MCF 10A (cell line): ENCODE results near the gene ANKRD34A. TPM values are rescaled to one million over a fixed set of nuclear protein-coding genes. Genes with fewer than 3 reads are reported as not detected.

Experiments used
- BruUV-seq: library from RNA; stranded (reverse); fragments of 400-500 nt; replicated peaks from 2 replicates; lab custom pipeline; 2021; lab: Mats Ljungman, UMichigan
- CTCF ChIA-PET: fragments of 300-600 bp; sonication (Branson Sonifier 250); formaldehyde crosslinking; extraction: SDS; loops from one replicate; lab custom pipeline; 2021; ENCODE audit warnings: antibody characterized with exemption, inconsistent platforms; lab: Yijun Ruan, JAX
- POLR2A ChIA-PET: fragments of 300-600, 350-650 bp; sonication (Branson Sonifier 250); formaldehyde crosslinking; extraction: SDS; loops from one replicate; lab custom pipeline; 2020; ENCODE audit warnings: antibody characterized with exemption, inconsistent platforms; lab: Yijun Ruan, JAX
- DNase-seq: peaks from one replicate; pipeline ENCODE4 v3.0.0-alpha.2; 2018; ENCODE audit not compliant: unreplicated experiment
- H3K27ac Mint-ChIP-seq: one replicate; pipeline ENCODE4 v1.8.0; 2022; ENCODE audit warnings: mild to moderate bottlenecking, low read depth, mixed read lengths; ENCODE audit not compliant: unreplicated experiment
- H3K27me3 Mint-ChIP-seq: one replicate; pipeline ENCODE4 v1.8.0; 2022; ENCODE audit warnings: mixed read lengths; ENCODE audit not compliant: insufficient read depth, unreplicated experiment
- H3K36me3 Mint-ChIP-seq: one replicate; pipeline ENCODE4 v1.8.0; 2022; ENCODE audit warnings: mild to moderate bottlenecking, moderate library complexity, mixed read lengths; ENCODE audit not compliant: insufficient read depth, unreplicated experiment
- H3K4me1 Mint-ChIP-seq: one replicate; pipeline ENCODE4 v1.8.0; 2022; ENCODE audit warnings: mixed read lengths; ENCODE audit not compliant: insufficient read depth, unreplicated experiment
- H3K4me3 Mint-ChIP-seq: one replicate; pipeline ENCODE4 v1.8.0; 2022; ENCODE audit warnings: mild to moderate bottlenecking, moderate library complexity, mixed read lengths; ENCODE audit not compliant: unreplicated experiment
- H3K9me3 Mint-ChIP-seq: one replicate; pipeline ENCODE4 v1.8.0; 2022; ENCODE audit warnings: mixed read lengths; ENCODE audit not compliant: unreplicated experiment
- CTCF ChIP-seq: fragments of 200-600 bp; IDR thresholded peaks from one replicate; pipeline ENCODE4 v1.8.0; 2022; ENCODE audit warnings: antibody characterized with exemption, mild to moderate bottlenecking; ENCODE audit not compliant: unreplicated experiment
- intact Hi-C: fragments of 100-400 bp; cut with micrococcal nuclease; formaldehyde crosslinking; loops from 2 replicates; pipeline ENCODE4 v1.14.1; 2022
- total RNA-seq: library from RNA; stranded (reverse); gene quantifications from 2 replicates; pipeline ENCODE4 v1.2.3, GENCODE V29; 2022

The ANKRD34A gene
- total RNA-seq, 1 experiment from 2014 or later, result 2.6 TPM

DNA sequence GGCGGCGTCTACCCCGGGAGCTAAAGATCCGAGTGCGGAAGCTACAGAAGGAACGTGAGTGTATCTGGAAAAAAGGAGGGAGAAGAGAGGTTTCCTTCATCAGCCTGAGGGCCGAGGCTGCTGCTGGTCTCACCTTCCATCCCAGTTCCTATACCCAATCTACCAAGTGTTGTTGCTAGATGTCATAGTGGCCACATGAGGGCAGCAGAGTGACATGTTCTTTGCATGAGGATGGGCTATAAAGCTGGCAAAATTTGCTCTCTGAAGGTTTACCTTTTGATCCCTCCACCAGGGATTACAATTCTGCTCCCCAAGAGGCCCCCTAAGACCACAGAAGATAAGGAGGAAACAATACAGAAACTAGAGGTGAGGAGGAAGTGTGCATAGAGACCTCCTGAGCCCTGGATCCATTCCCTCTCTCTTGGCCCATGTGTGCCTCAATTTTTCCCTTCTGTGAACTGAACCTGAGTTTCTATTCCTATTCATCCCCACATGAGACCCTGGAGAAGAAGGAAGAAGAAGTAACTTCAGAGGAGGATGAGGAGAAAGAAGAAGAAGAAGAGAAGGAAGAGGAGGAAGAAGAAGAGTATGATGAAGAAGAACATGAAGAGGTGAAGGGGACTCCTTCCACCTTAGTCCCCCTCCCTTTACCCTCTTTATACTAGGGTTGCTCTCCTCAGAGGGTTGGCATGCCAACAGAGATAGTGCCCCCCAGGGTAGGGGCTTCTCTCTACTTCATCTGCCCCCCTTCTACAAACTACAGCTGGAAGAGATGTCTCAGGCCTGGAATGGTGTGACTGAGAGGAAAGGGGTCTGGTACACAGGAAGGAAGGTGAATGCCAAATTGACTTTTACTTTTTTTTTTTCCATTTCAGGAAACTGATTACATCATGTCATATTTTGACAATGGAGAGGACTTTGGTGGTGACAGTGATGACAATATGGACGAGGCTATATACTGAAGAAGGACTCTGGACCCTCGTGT is 13.4 kb upstream of the ANKRD34A start:
- DNase-seq, result peak; percentile 93
- intact Hi-C loops, result loop anchor here (1.0 to 10.0 kb wide), 5 partner anchors 30 to 123 kb away; partner anchors contain the start of genes PIAS3 and RBM8A
- TF ChIP-seq CTCF, result peak; percentile 95
- H3K27ac Mint-ChIP-seq, result no peak overlapping the region
- CTCF ChIA-PET, result interaction anchor here (0.5 to 24.2 kb wide), 38 partner anchors 12 to 1852 kb away, joined by 3 to 773 read pairs (median 4); partner anchors contain the start of genes ANKRD34A, HJV, ITGA10 and LIX1L
- H3K9me3 Mint-ChIP-seq, result no peaks in the 10 kb centered on the region
- no peaks in the 10 kb centered on the region for H3K4me1 Mint-ChIP-seq
- no TSS peak for BruUV-seq
- H3K4me3 Mint-ChIP-seq, result peak overlapping the region; percentile 62
- H3K36me3 Mint-ChIP-seq, result peaks cover 6% of the 10 kb centered on the region
- POLR2A ChIA-PET, result interaction anchor here (0.7 to 24.2 kb wide), 13 partner anchors 12 to 118 kb away, joined by 3 to 1309 read pairs (median 16); partner anchors contain the start of genes ANKRD34A, LIX1L, PEX11B and PIAS3
- H3K27me3 Mint-ChIP-seq, result no peaks in the 10 kb centered on the region

DNA sequence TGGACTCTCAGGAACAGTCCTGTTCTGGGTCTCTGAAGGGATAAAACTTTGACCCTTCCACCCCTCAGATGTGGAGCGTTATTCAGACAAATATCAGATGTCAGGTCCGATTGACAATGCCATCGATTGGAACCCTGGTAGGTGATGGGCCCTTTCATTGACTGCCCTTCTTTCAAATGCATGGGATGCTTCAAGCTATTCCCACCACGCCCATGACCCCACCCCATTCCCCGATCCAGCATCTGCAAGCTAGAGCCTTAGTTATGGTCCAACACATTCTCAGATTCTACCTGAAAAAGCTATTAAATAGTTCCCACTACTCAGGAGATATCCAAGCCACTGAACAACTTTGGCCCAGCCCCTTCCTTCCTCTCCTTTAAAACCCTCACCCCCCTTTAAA is 12.6 kb upstream of the ANKRD34A start:
- H3K36me3 Mint-ChIP-seq, result peaks cover 6% of the 10 kb centered on the region
- H3K27ac Mint-ChIP-seq, result no peak overlapping the region
- intact Hi-C loops, result loop anchor here (1.0 to 10.0 kb wide), 4 partner anchors 30 to 122 kb away; partner anchors contain the start of gene PIAS3
- no peak for DNase-seq
- no peaks in the 10 kb centered on the region for H3K9me3 Mint-ChIP-seq
- no TSS peak for BruUV-seq
- CTCF ChIA-PET, result interaction anchor here (0.5 to 24.2 kb wide), 33 partner anchors 11 to 1853 kb away, joined by 3 to 773 read pairs (median 4); partner anchors contain the start of genes ANKRD34A, HJV, LIX1L and NUDT17
- POLR2A ChIA-PET, result interaction anchor here (0.5 to 24.2 kb wide), 10 partner anchors 12 to 143 kb away, joined by 3 to 1309 read pairs (median 18); partner anchors contain the start of genes ANKRD34A, LIX1L, PIAS3 and POLR3GL
- H3K4me1 Mint-ChIP-seq, result no peaks in the 10 kb centered on the region
- H3K4me3 Mint-ChIP-seq, result no peak overlapping the region
- no peaks in the 10 kb centered on the region for H3K27me3 Mint-ChIP-seq
- TF ChIP-seq CTCF, result no peak

- Mint-ChIP-seq H3K36me3 (peaks cover 6% of the 10 kb centered on the region), H3K4me1 (no peaks in the 10 kb centered on the region), H3K9me3 (no peaks in the 10 kb centered on the region), H3K4me3 (no peak overlapping the region), H3K27me3 (no peaks in the 10 kb centered on the region), H3K27ac (no peak overlapping the region)
- intact Hi-C loops, result loop anchor here (10.0 kb wide), 1 partner anchor 120 kb away; the partner anchor contains the start of gene PIAS3
- TF ChIP-seq CTCF, result no peak
- no TSS peak for BruUV-seq
- no peak for DNase-seq
- ChIA-PET CTCF (interaction anchor here (3.0 to 24.2 kb wide), 2 partner anchors 37 to 57 kb away, joined by 21 to 773 read pairs; partner anchors contain the start of gene HJV), POLR2A (interaction anchor here (0.7 to 24.2 kb wide), 2 partner anchors 26 to 83 kb away, joined by 3 to 1309 read pairs; partner anchors contain the start of gene TXNIP)
Observed at GRCh38 chr1:145975216-145975615, 10.8 kb upstream of the ANKRD34A start.
